OCI-LY1 (cell line): ENCODE measurements around the gene SGMS2.

Source experiments
- EZH2 ChIP-seq: fragments of 200-600 bp; sonication (generic), shearing (Covaris generic); IDR thresholded peaks from 2 replicates; pipeline ENCODE4 v1.8.0; 2017; ENCODE audit warnings: borderline replicate concordance, mixed run types, mild to moderate bottlenecking, antibody characterized with exemption, low read length, moderate library complexity, mixed read lengths
- TF ChIP-seq, protein P1 (sequence below): fragments of 200-600 bp; sonication (generic), shearing (Covaris generic); IDR thresholded peaks from 2 replicates; pipeline ENCODE4 v1.5.1; 2017; ENCODE audit warnings: mild to moderate bottlenecking, antibody characterized with exemption, low read length, moderate library complexity, mixed read lengths

DNA sequence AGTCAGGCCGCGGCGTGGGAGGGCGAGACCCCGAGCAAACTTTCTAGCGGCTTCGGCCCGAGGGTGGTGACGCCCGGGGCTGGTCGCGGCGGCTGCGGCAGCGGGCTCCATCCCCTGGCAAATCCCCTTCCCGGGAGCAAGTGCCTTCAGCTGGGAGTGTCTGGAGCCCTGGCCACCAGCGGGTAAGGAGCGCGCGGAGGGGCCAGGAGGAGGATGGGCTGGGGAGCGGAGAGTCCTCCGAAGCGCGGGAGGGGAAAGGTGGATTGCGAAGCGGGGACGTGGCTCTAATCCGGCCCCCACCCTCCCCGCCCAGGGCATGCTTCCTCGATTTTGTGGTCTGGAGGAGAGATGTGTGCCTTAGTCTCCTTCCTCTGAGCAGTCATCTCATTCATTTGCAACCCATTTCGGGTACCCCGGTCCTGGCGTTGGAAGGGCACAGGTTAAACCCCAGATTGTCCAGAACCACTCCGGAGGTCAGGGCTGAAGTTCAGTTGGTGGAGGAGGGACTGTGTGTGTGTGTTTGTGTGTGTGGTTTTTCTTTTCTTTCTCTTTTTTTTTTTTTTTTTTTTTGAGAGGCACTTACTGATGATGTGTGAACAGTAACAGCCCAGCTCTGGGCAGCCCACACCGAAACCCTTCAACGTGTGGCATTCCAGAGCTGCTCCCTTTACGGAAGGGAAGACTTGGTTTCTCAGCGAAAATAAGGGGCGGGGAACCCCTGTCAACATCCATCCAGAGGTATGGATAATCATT is 516 bp downstream of the SGMS2 start:
- TF ChIP-seq, protein P1, sequence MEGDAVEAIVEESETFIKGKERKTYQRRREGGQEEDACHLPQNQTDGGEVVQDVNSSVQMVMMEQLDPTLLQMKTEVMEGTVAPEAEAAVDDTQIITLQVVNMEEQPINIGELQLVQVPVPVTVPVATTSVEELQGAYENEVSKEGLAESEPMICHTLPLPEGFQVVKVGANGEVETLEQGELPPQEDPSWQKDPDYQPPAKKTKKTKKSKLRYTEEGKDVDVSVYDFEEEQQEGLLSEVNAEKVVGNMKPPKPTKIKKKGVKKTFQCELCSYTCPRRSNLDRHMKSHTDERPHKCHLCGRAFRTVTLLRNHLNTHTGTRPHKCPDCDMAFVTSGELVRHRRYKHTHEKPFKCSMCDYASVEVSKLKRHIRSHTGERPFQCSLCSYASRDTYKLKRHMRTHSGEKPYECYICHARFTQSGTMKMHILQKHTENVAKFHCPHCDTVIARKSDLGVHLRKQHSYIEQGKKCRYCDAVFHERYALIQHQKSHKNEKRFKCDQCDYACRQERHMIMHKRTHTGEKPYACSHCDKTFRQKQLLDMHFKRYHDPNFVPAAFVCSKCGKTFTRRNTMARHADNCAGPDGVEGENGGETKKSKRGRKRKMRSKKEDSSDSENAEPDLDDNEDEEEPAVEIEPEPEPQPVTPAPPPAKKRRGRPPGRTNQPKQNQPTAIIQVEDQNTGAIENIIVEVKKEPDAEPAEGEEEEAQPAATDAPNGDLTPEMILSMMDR = no peak
- TF ChIP-seq EZH2 = no peak
